GM10847 (cell line): ENCODE results near the gene RPS15.

Experiments
- POLR2A ChIP-seq: IDR thresholded peaks from 2 replicates; pipeline ENCODE4 v1.6.1; 2011; ENCODE audit not compliant: insufficient read length; ENCODE audit errors: extremely low read depth

RPS15 gene

DNA sequence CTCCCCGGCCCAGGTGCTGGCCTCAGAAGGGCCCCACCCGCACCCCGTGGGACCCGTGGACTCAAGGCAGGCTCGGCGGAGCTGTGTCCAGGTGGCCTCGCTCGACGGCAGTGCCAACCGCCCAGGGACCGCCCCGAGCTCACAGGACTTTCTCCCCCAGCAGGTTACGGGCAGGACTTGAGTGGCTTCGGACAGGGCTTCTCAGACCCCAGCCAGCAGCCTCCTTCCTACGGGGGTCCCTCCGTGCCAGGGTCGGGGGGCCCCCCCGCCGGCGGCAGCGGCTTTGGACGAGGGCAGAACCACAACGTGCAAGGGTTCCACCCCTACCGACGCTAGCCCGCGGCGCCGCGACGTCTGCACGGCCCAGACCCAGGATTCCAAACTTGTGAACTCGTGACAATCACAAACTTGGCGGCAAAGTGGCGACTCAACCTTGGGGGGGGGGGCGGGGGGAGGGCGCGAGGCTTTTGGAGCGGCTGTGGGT, 3.6 kb upstream of the RPS15 start:
- TF ChIP-seq POLR2A: no peak

GRCh38 chr19:1435378-1435989, 2.7 kb upstream of the RPS15 start:
- TF ChIP-seq POLR2A: no peak

GRCh38 chr19:1437609-1438008, 587 bp upstream of the RPS15 start:
- TF ChIP-seq POLR2A: no peak

GRCh38 chr19:1438933-1439354, 748 bp downstream of the RPS15 start:
- TF ChIP-seq POLR2A: no peak

DNA sequence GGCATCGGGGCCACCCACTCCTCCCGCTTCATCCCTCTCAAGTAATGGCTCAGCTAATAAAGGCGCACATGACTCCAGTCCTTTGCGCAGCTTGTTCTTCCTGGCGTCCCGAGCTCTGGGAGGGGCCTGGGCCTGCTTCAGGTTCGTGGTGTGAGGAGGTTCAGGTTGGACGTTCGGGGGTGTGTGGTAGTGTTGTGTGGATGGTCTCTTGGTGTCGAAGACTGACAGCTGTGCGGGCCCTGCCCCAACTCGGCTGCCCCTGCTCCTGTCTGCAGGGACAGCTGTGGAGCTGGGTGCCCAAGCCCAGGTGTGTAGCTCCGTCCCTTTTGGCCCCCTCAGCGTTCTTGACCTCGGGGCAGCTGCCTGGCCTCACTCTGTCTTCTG, 2.2 kb downstream of the RPS15 start:
- no peak for TF ChIP-seq POLR2A

DNA sequence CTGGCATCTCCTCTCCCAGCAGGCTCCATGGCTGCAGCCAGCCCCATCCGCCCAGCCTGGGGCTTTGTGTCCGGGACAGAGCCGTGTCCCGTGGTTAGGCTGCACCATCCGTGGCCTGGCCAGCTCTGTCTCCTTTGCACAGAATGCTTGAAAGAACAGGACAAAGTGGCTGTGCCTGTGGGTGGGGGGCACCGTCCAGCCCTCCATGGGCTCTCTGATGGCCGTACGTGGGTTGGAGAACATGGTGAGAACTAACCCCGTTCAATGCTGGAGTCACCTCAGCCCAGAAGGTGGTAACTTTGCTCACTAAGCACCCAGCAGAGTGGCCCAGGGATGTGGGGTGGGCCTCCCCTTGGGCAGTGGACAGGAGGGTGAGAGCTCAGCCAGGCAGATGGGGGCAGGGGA, 2.8 kb downstream of the RPS15 start:
- TF ChIP-seq POLR2A: no peak

DNA sequence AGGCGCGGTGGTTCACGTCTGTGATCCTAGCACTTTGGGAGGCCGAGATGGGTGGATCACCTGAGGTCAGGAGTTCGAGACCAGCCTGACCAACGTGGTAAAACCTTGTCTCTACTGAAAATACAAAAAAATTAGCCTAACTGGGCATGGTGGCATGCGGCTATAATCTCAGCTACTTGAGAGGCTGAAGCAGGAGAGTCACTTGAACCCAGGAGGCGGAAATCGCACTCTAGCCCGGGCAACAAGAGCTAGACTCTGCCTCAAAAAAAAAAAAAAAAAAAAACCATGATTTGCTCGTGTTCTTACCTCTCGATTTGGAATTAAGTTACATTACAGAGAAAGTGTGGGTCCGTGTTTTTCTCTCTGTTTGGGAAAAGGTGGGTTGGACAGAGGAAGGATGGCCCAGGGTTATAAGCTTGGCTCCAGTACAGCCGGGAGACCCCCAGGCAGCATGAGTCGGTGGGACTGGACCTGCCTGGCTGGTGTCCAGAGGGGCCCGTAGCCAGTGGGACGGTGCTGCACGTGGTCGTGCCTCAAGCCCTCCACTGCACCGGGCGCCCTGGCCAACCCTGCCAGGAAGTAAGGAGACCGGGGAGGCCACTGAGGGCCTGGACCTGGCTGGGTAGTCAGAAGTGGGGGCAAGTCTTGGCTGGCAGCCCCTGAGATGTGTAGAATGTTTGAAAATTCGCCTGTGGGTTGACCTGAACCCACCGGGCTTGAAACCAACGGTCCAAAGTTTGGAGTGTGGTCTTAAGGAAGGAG, 3.7 kb downstream of the RPS15 start:
- TF ChIP-seq POLR2A: no peak

- no peak for TF ChIP-seq POLR2A
Measured at GRCh38 chr19:1445185-1445931, 7.2 kb downstream of the RPS15 start.

- TF ChIP-seq POLR2A: no peak
Measured at GRCh38 chr19:1445932-1446712, 7.9 kb downstream of the RPS15 start.

DNA sequence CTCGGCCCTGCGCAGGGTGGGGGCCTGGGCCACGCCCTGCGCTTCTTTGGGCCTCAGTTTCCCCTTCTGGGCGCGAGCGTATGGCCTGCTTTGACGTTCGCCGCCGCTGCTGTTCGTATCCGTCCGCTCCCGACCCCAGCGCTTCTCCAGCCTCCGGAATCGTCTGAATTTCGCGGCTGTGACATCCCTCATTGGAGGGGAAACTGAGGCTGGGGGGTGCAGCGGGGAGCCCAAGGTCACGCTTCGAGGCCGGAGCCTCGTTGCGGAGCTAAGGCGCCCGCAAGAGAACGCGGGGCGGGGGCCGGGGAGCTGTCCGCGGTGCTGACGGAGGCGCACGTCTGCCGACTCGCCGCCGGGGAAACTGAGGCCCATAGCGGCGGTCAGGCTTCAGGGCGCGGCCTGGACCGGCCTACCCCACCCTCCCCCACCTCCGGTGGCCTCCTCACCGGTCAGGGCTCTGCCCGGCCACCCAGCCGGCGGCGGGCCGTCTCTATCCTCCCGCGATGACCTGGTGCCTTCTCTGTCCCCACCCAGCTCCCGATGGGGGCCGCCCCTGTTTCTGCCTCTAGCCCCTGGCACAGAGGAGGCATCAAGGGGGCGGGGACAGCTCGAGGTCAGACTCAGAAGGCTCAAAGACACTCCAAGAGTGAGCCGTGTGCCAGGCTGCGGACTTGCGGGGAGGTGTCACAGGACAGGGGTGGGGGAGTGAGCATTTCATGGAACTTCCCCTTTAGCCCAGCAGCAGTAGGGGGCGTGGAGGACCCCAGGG, 8.7 kb downstream of the RPS15 start:
- TF ChIP-seq POLR2A: no peak

DNA sequence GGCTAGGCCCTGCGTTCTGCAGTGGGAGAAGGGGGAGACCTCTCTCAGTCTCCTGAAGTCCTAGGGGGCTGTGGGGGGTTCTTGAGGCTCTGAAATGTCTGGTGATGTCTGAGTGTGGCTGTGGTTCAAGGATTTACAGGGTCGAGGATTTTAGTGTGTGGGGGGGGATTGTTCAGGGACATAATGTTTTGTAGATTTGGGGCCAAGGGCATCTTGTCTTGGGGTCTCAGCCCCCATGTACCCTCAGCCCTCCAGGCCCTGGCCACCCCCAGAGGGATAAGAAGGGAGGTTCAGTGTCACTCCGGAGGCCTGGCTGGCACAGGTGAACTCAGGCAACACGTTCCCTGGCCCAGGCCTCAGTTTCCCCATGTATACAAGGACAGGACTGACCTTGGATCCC, 9.3 kb downstream of the RPS15 start:
- no peak for TF ChIP-seq POLR2A

- TF ChIP-seq POLR2A: no peak
Measured at GRCh38 chr19:1447944-1448343, 9.7 kb downstream of the RPS15 start.

DNA sequence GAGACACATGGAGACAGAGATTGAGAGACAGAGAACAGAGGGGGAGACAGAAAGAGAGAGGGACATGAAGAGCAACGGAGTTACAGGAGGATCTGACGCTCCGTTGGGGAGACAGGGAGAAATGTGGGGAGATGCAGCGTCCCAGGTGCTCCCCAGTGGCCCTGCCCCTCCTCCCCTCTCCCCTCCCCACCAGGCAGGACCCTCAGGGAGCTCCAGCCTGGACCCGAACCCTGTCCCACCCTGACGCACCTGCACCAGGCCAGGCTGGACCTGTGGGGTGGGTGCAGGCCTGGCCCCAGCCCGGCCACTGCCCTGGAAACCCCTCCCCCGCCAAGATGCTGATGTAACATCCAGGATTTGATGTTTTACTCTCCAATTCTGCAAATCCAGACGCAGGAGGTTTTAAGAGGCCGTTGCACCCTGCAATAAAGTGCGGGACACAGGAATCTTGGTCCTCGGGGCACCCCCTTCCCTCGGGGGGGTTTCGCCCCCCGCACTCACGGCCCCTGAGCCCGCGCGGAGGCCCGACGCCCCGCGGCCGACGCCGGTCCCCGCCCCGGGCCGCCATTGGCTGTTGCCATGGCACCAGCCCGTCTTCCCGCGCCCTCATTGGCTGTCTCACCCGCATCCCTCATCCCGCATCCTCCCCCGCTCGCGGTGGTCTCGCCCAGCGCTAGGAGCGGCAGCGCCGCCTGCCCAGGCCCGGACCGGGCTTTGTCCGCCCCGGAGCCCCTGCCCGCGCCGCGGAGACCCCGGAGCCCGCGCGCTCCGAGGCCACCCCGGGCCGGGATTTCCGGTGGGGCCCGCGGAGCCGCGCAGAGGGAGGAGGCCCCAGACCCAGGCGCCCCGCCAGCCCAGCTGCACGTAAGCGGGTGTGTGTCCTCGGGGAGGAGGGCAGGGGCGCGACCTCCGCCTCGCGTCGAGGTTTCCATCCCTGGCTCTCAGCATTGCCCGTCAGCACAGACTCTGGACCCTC, 11.6 kb downstream of the RPS15 start, which contains the start of gene APC2:
Gene APC2 (plus strand): TSS at position 655 of the 976 bp plus-strand sequence. CDS start 2,881 bp downstream, outside the sequence.
- no peak for TF ChIP-seq POLR2A
